Suprapubic skin (tissue), 3 donors: ENCODE results near the gene ZNF467.

Experiments used
- CTCF ChIP-seq, 2 donors: fragments of 200-600 bp in 1 of 2; fragments of 450-650 bp in 1 of 2; sonication (generic) in 1 of 2; IDR thresholded peaks; one replicate each; pipeline ENCODE4 v1.5.1; 2016 to 2019; ENCODE audit warnings: antibody characterized with exemption in 2 of 2, mild to moderate bottlenecking in 1 of 2, moderate library complexity in 1 of 2
- POLR2A ChIP-seq, 2 donors: fragments of 450-650 bp; IDR thresholded peaks; one replicate each; pipeline ENCODE4 v1.6.1; 2017; ENCODE audit warnings: antibody characterized with exemption in 2 of 2, mild to moderate bottlenecking in 2 of 2, moderate library complexity in 2 of 2

GRCh38 chr7:149723795-149724495 lies 49.4 kb downstream of the ZNF467 start:
- no peak for TF ChIP-seq CTCF (IDR thresholded peaks at IDR 0.05)
- no peak for TF ChIP-seq POLR2A (IDR thresholded peaks at IDR 0.05)
